IMR-90 (cell line): ENCODE data around the gene HMCN1.

ENCODE experiments used
- BHLHE40 ChIP-seq: fragments of 150-350 bp; IDR thresholded peaks from 2 replicates; pipeline ENCODE4 v1.6.1; 2016; ENCODE audit warnings: mild to moderate bottlenecking, low read depth, low read length
- NFE2L2 ChIP-seq: fragments of 150-350 bp; IDR thresholded peaks from 2 replicates; pipeline ENCODE4 v1.6.1; 2016; ENCODE audit warnings: low read depth, mild to moderate bottlenecking, low read length
- POLR2A ChIP-seq: IDR thresholded peaks from 2 replicates; pipeline ENCODE4 v1.6.1; 2012; ENCODE audit warnings: mild to moderate bottlenecking, low read depth, low read length
- RAD21 ChIP-seq: IDR thresholded peaks from 2 replicates; pipeline ENCODE4 v1.6.1; 2012; ENCODE audit warnings: low read length, improper control_type of control experiment
- TF ChIP-seq, protein P1 (sequence below): conservative IDR thresholded peaks from 2 replicates; pipeline ENCODE4 v1.5.1; 2012; ENCODE audit warnings: mild to moderate bottlenecking, low read depth, low read length, improper control_type of control experiment
- TF ChIP-seq, protein P2 (sequence below): fragments of 150-350 bp; IDR thresholded peaks from 2 replicates; pipeline ENCODE4 v1.6.1; 2017; ENCODE audit warnings: mild to moderate bottlenecking, antibody characterized with exemption, low read length, low read depth

DNA sequence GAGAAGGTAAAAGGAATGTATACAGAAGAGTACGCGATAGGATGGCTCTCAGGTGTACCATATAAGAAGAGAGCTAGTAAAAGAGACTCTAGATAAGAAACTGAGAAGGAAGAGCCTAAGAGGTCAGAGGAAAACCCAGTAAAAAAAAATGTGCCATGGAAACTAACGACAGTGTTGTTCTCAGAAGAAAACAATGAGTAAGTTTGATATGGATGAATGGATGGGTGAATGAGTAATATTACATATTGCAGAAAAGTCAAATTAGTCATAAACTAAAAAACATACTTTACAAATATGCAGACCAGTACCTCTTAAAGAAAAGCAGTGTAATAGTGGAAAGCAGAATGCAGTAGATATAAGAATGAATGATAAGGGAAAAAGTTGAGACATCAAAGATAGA is 316.2 kb downstream of the HMCN1 start:
- TF ChIP-seq, protein P1, sequence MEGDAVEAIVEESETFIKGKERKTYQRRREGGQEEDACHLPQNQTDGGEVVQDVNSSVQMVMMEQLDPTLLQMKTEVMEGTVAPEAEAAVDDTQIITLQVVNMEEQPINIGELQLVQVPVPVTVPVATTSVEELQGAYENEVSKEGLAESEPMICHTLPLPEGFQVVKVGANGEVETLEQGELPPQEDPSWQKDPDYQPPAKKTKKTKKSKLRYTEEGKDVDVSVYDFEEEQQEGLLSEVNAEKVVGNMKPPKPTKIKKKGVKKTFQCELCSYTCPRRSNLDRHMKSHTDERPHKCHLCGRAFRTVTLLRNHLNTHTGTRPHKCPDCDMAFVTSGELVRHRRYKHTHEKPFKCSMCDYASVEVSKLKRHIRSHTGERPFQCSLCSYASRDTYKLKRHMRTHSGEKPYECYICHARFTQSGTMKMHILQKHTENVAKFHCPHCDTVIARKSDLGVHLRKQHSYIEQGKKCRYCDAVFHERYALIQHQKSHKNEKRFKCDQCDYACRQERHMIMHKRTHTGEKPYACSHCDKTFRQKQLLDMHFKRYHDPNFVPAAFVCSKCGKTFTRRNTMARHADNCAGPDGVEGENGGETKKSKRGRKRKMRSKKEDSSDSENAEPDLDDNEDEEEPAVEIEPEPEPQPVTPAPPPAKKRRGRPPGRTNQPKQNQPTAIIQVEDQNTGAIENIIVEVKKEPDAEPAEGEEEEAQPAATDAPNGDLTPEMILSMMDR = no peak
- TF ChIP-seq POLR2A (no peak), BHLHE40 (no peak), RAD21 (no peak), NFE2L2 (no peak)
- TF ChIP-seq, protein P2, sequence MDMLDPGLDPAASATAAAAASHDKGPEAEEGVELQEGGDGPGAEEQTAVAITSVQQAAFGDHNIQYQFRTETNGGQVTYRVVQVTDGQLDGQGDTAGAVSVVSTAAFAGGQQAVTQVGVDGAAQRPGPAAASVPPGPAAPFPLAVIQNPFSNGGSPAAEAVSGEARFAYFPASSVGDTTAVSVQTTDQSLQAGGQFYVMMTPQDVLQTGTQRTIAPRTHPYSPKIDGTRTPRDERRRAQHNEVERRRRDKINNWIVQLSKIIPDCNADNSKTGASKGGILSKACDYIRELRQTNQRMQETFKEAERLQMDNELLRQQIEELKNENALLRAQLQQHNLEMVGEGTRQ = no peak
